IMR-90 (cell line): Measurements from ENCODE around the gene SLIT1. TPM values are rescaled to one million over a fixed set of nuclear protein-coding genes. Genes with fewer than 3 reads are reported as not detected.

ENCODE experiments used
- ATAC-seq: fragments of 200-7000 bp; cut with Tn5 transposase; 2 replicates; pipeline ENCODE4 v1.9.1; 2020; ENCODE audit warnings: low read depth, mild to moderate bottlenecking, moderate library complexity
- BruUV-seq: library from RNA; stranded (reverse); fragments of 400-500 nt; replicated peaks from 2 replicates; lab custom pipeline; 2021; lab: Mats Ljungman, UMichigan
- CTCF ChIA-PET: fragments of 300-600 bp; formaldehyde crosslinking; extraction: SDS; loops from one replicate; lab custom pipeline; 2021; ENCODE audit warnings: antibody characterized with exemption; lab: Yijun Ruan, JAX
- POLR2A ChIA-PET: fragments of 300-600 bp; sonication (Branson Sonifier 250); formaldehyde crosslinking; loops from one replicate; lab custom pipeline; 2022; ENCODE audit warnings: antibody characterized with exemption; ENCODE audit not compliant: unreplicated experiment; lab: Charles Lee
- DNase-seq: peaks from one replicate; pipeline ENCODE4 v3.0.0; 2013
- H2AFZ ChIP-seq: replicated peaks from 2 replicates; pipeline ENCODE3; 2013; ENCODE audit warnings: low read length, mild to moderate bottlenecking; ENCODE audit not compliant: poor library complexity
- H2AK5ac ChIP-seq: 2 replicates; pipeline ENCODE4 v1.6.1; 2013; ENCODE audit warnings: low read depth, low read length, inconsistent platforms
- H2AK9ac ChIP-seq: replicated peaks from 2 replicates; pipeline ENCODE3; 2013; ENCODE audit warnings: mild to moderate bottlenecking, low read depth, low read length, moderate library complexity; ENCODE audit not compliant: poor library complexity
- H2BK120ac ChIP-seq: 2 replicates; pipeline ENCODE4 v1.6.1; 2013; ENCODE audit warnings: low read depth, low read length, inconsistent platforms
- H2BK15ac ChIP-seq: 3 replicates; pipeline ENCODE4 v1.6.1; 2013; ENCODE audit warnings: low read depth, low read length, inconsistent platforms
- H2BK20ac ChIP-seq: 2 replicates; pipeline ENCODE4 v1.6.1; 2013; ENCODE audit warnings: low read depth, mild to moderate bottlenecking, inconsistent platforms, low read length, moderate library complexity
- H2BK5ac ChIP-seq: 2 replicates; pipeline ENCODE4 v1.6.1; 2013; ENCODE audit warnings: mild to moderate bottlenecking, low read depth, low read length, inconsistent platforms; ENCODE audit not compliant: poor library complexity, severe bottlenecking
- H3K14ac ChIP-seq: replicated peaks from 2 replicates; pipeline ENCODE4 v1.6.1; 2013; ENCODE audit warnings: low read depth, low read length, inconsistent platforms
- H3K18ac ChIP-seq: 2 replicates; pipeline ENCODE4 v1.6.1; 2013; ENCODE audit warnings: low read depth, low read length, control low read depth
- H3K23ac ChIP-seq: 2 replicates; pipeline ENCODE4 v1.6.1; 2013; ENCODE audit warnings: low read depth, low read length, inconsistent platforms
- H3K27ac ChIP-seq: 2 replicates; pipeline ENCODE4 v1.5.1; 2013; ENCODE audit warnings: mild to moderate bottlenecking, control low read depth, low read length; ENCODE audit not compliant: insufficient read depth
- H3K27me3 ChIP-seq: 2 replicates; pipeline ENCODE4 v1.6.1; 2013; ENCODE audit warnings: low read length; ENCODE audit not compliant: control insufficient read depth, insufficient read depth
- H3K36me3 ChIP-seq: 2 replicates; pipeline ENCODE4 v1.6.1; 2013; ENCODE audit warnings: low read length, mixed read lengths; ENCODE audit not compliant: control insufficient read depth, insufficient read depth
- H3K4ac ChIP-seq: 2 replicates; pipeline ENCODE4 v1.6.1; 2013; ENCODE audit warnings: low read depth, low read length, inconsistent platforms
- H3K4me1 ChIP-seq: 2 replicates; pipeline ENCODE4 v1.6.1; 2013; ENCODE audit warnings: low read length, mixed read lengths; ENCODE audit not compliant: control insufficient read depth, insufficient read depth
- H3K4me2 ChIP-seq: 2 replicates; pipeline ENCODE4 v1.6.1; 2013; ENCODE audit warnings: low read depth, mild to moderate bottlenecking, control low read depth, low read length, moderate library complexity
- H3K4me3 ChIP-seq: 2 replicates; pipeline ENCODE4 v1.5.1; 2013; ENCODE audit warnings: low read depth, mild to moderate bottlenecking, control low read depth, low read length, moderate library complexity; ENCODE audit not compliant: insufficient read depth
- H3K56ac ChIP-seq: 2 replicates; pipeline ENCODE4 v1.6.1; 2013; ENCODE audit warnings: low read length, inconsistent platforms; ENCODE audit not compliant: insufficient read depth; ENCODE audit errors: extremely low read depth
- H3K79me1 ChIP-seq, 2 experiments: 2 replicates each; pipeline ENCODE4 v1.6.1; 2013; ENCODE audit warnings: low read length in 2 of 2, inconsistent platforms in 1 of 2, low read depth in 1 of 2
- H3K9ac ChIP-seq: 2 replicates; pipeline ENCODE4 v1.6.1; 2013; ENCODE audit warnings: low read depth, low read length, control low read depth
- H3K9me1 ChIP-seq: 2 replicates; pipeline ENCODE4 v1.6.1; 2013; ENCODE audit warnings: low read length, inconsistent platforms; ENCODE audit not compliant: insufficient read depth
- H3K9me3 ChIP-seq: 2 replicates; pipeline ENCODE4 v1.6.1; 2013; ENCODE audit warnings: low read length; ENCODE audit not compliant: control insufficient read depth, insufficient read depth
- H4K20me1 ChIP-seq: 2 replicates; pipeline ENCODE4 v1.6.1; 2013; ENCODE audit warnings: low read length, inconsistent platforms; ENCODE audit not compliant: insufficient read depth
- H4K5ac ChIP-seq: 2 replicates; pipeline ENCODE4 v1.6.1; 2013; ENCODE audit warnings: mild to moderate bottlenecking, low read depth, low read length, control low read depth
- H4K8ac ChIP-seq, 2 experiments: 2 replicates each; pipeline ENCODE4 v1.6.1; 2013; ENCODE audit warnings: low read depth in 2 of 2, low read length in 2 of 2, control low read depth in 1 of 2, inconsistent platforms in 1 of 2
- H4K91ac ChIP-seq: 2 replicates; pipeline ENCODE4 v1.6.1; 2013; ENCODE audit warnings: low read depth, low read length, inconsistent platforms; ENCODE audit not compliant: insufficient read depth
- ELK1 ChIP-seq: fragments of 150-350 bp; IDR thresholded peaks from 2 replicates; pipeline ENCODE4 v1.6.1; 2016; ENCODE audit warnings: low read depth, mild to moderate bottlenecking, low read length, moderate library complexity, borderline replicate concordance
- FOS ChIP-seq: fragments of 150-350 bp; IDR thresholded peaks from 2 replicates; pipeline ENCODE4 v1.6.1; 2016; ENCODE audit warnings: low read depth, low read length
- MAFK ChIP-seq: IDR thresholded peaks from 2 replicates; pipeline ENCODE4 v1.6.1; 2012; ENCODE audit warnings: low read depth, low read length, improper control_type of control experiment
- MXI1 ChIP-seq: IDR thresholded peaks from 2 replicates; pipeline ENCODE4 v1.6.1; 2012; ENCODE audit warnings: low read depth, mild to moderate bottlenecking, low read length, moderate library complexity, borderline replicate concordance
- POLR2A ChIP-seq: IDR thresholded peaks from 2 replicates; pipeline ENCODE4 v1.6.1; 2012; ENCODE audit warnings: mild to moderate bottlenecking, low read depth, low read length
- RAD21 ChIP-seq: IDR thresholded peaks from 2 replicates; pipeline ENCODE4 v1.6.1; 2012; ENCODE audit warnings: low read length, improper control_type of control experiment
- RCOR1 ChIP-seq: IDR thresholded peaks from 2 replicates; pipeline ENCODE4 v1.6.1; 2012; ENCODE audit warnings: mild to moderate bottlenecking, low read length, improper control_type of control experiment; ENCODE audit not compliant: insufficient replicate concordance
- RFX5 ChIP-seq: IDR thresholded peaks from 2 replicates; pipeline ENCODE4 v1.8.0; 2012; ENCODE audit warnings: low read depth, mild to moderate bottlenecking, low read length, moderate library complexity
- USF2 ChIP-seq: fragments of 150-350 bp; IDR thresholded peaks from 2 replicates; pipeline ENCODE4 v1.6.1; 2017; ENCODE audit warnings: mild to moderate bottlenecking, antibody characterized with exemption, low read length, low read depth
- WGBS, 2 experiments: methylation state at CpG; one replicate each; pipeline versions ENCODE4 v1.1.5 to v1.1.7; 2013; ENCODE audit warnings: missing lambda C conversion rate in 2 of 2; ENCODE audit not compliant: insufficient read length in 1 of 2; ENCODE audit errors: extremely low coverage in 2 of 2; 5-methylcytosine and 5-hydroxymethylcytosine counted together
- dilution Hi-C: fragments of 300-500 bp; cut with HindIII; formaldehyde crosslinking; loops from one replicate; pipeline ENCODE4 v1.14.3; 2018; ENCODE audit warnings: low sequenced_read_pairs; ENCODE audit not compliant: unreplicated experiment
- in situ Hi-C: fragments of 300-500 bp; cut with MboI; formaldehyde crosslinking; loops from 3 replicates; pipeline ENCODE4 v1.14.3; 2019; ENCODE audit warnings: low sequenced_read_pairs, inconsistent platforms, mixed read lengths
- intact Hi-C: fragments of 100-400 bp; cut with micrococcal nuclease; formaldehyde crosslinking; loops from 2 replicates; pipeline ENCODE4 v1.10.0; 2022
- polyA plus RNA-seq, 3 experiments: library from polyadenylated mRNA; depleted of rRNA; stranded (reverse); fragments of >200 nt; gene quantifications; 2 replicates each; pipeline ENCODE4 v1.2.3, GENCODE V29; 2012; ENCODE audit warnings: low replicate concordance in 1 of 3
- total RNA-seq: library from RNA; depleted of rRNA; stranded (reverse); fragments of >200 nt; gene quantifications from 2 replicates; pipeline ENCODE4 v1.2.3, GENCODE V29; 2012

SLIT1 gene
- total and polyA plus RNA-seq, 2 of the 4 experiments (the other 2 are of a cell fraction): under 0.01 TPM

GRCh38 chr10:97018251-97019212, 167.2 kb downstream of the SLIT1 start:
- dilution Hi-C loops: no loop called here
- no TSS peak for BruUV-seq

More at GRCh38 chr10:97018251-97019212, 167.2 kb downstream of the SLIT1 start:
- ATAC-seq: no peak
- no peak overlapping the region for H3K27ac ChIP-seq
- H2BK120ac ChIP-seq: no peak overlapping the region
- H2AFZ ChIP-seq: no peak overlapping the region
- no peak overlapping the region for H3K14ac ChIP-seq
- CTCF ChIA-PET: interaction anchor here (0.7 kb wide), 1 partner anchor 179 kb away, joined by 5 read pairs; no protein-coding TSS in a partner anchor
- no peak overlapping the region for H3K18ac ChIP-seq
- H3K4me2 ChIP-seq: no peak overlapping the region
- WGBS, 2 experiments: 51% methylated on average over 5 of the region's 18 CpGs; no CpG with 5 or more reads in 1 of the 2 experiments
- TF ChIP-seq FOS (no peak), RFX5 (no peak), USF2 (no peak), POLR2A (no peak), MXI1 (no peak), ELK1 (no peak), MAFK (no peak), RCOR1 (no peak), RAD21 (no peak)
- no peaks in the 10 kb centered on the region for H3K9me3 ChIP-seq
- in situ Hi-C loops (no loop called here), intact Hi-C loops (no loop called here)
- H3K9me1 ChIP-seq: peaks cover 8% of the 10 kb centered on the region; the same call in 1 of the 2 replicates
- no peaks in the 10 kb centered on the region for H3K36me3 ChIP-seq
- H3K56ac ChIP-seq: no peak overlapping the region
- peak overlapping the region; percentile 21; the same call in 1 of the 2 replicates for H2AK5ac ChIP-seq
- H3K4me1 ChIP-seq: peaks cover 3% of the 10 kb centered on the region; the same call in 1 of the 2 replicates
- no peak overlapping the region for H4K8ac ChIP-seq
- no peak overlapping the region for H3K4ac ChIP-seq
- no peak overlapping the region for H3K9ac ChIP-seq
- no peak for DNase-seq
- H2AK9ac ChIP-seq: peak overlapping the region; percentile 40
- H4K91ac ChIP-seq: no peak overlapping the region
- H2BK5ac ChIP-seq: no peak overlapping the region
- POLR2A ChIA-PET: no interaction called here
- H4K5ac ChIP-seq: no peak overlapping the region
- no peak overlapping the region for H2BK15ac ChIP-seq
- H3K23ac ChIP-seq: no peak overlapping the region
- H3K4me3 ChIP-seq: no peak overlapping the region
- no peaks in the 10 kb centered on the region for H4K20me1 ChIP-seq
- peaks cover 6% of the 10 kb centered on the region; the same call in 1 of the 2 replicates for H3K27me3 ChIP-seq
- no peak overlapping the region for H2BK20ac ChIP-seq
- H3K79me1 ChIP-seq: no peaks in the 10 kb centered on the region
